Activated CD4-positive, alpha-beta memory T cell treated with anti-CD3 and anti-CD28 coated beads for 36 hours (primary cell): ENCODE data around the gene MRPL49. TPM values are rescaled to one million over a fixed set of nuclear protein-coding genes. Genes with fewer than 3 reads are reported as not detected.

Experiments
- CTCF ChIA-PET: fragments of 350-600 bp; sonication (Branson Sonifier 250); formaldehyde crosslinking; loops from one replicate; lab custom pipeline; 2021; ENCODE audit warnings: antibody characterized with exemption, inconsistent platforms; lab: Charles Lee
- POLR2A ChIA-PET: fragments of 350-600 bp; sonication (Branson Sonifier 250); formaldehyde crosslinking; loops from one replicate; lab custom pipeline; 2021; ENCODE audit warnings: antibody characterized with exemption; lab: Charles Lee
- DNase-seq: peaks from one replicate; pipeline ENCODE4 v3.0.0-alpha.2; 2020
- H3K27ac Mint-ChIP-seq: one replicate; pipeline ENCODE4 v1.8.0; 2021; ENCODE audit warnings: mixed read lengths
- H3K27me3 Mint-ChIP-seq: one replicate; pipeline ENCODE4 v1.8.0; 2021; ENCODE audit warnings: mixed read lengths
- H3K36me3 Mint-ChIP-seq: one replicate; pipeline ENCODE4 v1.8.0; 2021; ENCODE audit warnings: mixed read lengths
- H3K4me1 Mint-ChIP-seq: one replicate; pipeline ENCODE4 v1.8.0; 2021; ENCODE audit warnings: low read depth, mixed read lengths
- H3K4me3 Mint-ChIP-seq: one replicate; pipeline ENCODE4 v1.8.0; 2021; ENCODE audit warnings: mild to moderate bottlenecking, mixed read lengths
- H3K9me3 Mint-ChIP-seq: one replicate; pipeline ENCODE4 v1.8.0; 2021; ENCODE audit warnings: mixed read lengths
- intact Hi-C: fragments of 100-400 bp; cut with micrococcal nuclease; formaldehyde crosslinking; loops from one replicate; pipeline ENCODE4 v1.15.1; 2023
- total RNA-seq, 2 experiments: library from RNA; stranded (reverse); gene quantifications; one replicate each; pipeline ENCODE4 v1.2.3, GENCODE V29; 2021

MRPL49 gene
- total RNA-seq, 2 experiments from 2014 or later: 48.5 to 52.5 TPM

DNA sequence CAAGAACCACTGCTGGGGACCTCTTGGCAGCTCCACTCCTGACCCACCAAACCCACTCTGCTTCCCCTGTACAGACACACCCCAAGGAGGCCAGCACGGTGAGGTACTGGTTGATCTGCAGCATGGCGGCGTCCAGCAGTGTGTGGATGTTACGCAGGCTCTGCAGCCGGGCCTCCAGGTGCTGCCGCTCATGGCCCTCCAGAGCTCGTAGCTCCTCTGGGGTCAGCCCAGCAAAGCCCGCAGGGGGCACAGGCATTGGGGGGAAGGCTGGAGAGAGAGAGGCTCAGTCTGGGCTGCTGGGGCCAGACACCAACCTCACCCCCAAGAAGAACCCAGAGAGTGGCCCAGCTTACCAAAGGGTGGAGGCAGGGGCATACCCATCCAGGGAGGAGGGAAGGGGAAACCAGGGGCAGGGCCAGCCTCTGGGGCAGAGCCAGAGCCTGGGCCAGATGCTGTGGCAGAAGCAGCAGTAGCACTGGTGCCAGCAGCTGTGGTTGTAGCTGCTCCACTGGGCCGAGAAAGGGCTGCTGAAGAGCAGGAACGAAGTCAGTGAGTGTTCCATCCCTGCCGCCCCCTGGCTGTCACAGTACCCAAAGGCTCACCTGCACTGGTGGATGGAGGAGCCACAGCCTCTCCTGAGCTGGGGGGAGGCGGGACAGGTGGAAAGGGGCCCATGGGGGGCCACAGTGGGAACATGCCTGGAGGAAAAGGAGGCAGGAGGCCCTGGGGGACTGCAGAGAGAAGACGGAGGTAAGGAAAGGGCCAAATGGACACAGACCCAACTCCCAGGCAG lies 7.7 kb downstream of the MRPL49 start:
- H3K4me1 Mint-ChIP-seq: peaks cover 19% of the 10 kb centered on the region
- no peak overlapping the region for H3K27ac Mint-ChIP-seq
- H3K4me3 Mint-ChIP-seq: no peak overlapping the region
- ChIA-PET POLR2A (interaction anchor here (0.6 kb wide), 1 partner anchor 7 kb away, joined by 4 read pairs; no protein-coding TSS in a partner anchor), CTCF (interaction anchor here (1.1 kb wide), 1 partner anchor 13 kb away, joined by 4 read pairs; the partner anchor contains the start of gene ZNHIT2)
- no peaks in the 10 kb centered on the region for H3K27me3 Mint-ChIP-seq
- intact Hi-C loops: loop anchor here (10.0 kb wide), 1 partner anchor 135 kb away; the partner anchor contains the start of gene POLA2
- H3K36me3 Mint-ChIP-seq: peaks cover 27% of the 10 kb centered on the region
- H3K9me3 Mint-ChIP-seq: no peaks in the 10 kb centered on the region
- DNase-seq: no peak

DNA sequence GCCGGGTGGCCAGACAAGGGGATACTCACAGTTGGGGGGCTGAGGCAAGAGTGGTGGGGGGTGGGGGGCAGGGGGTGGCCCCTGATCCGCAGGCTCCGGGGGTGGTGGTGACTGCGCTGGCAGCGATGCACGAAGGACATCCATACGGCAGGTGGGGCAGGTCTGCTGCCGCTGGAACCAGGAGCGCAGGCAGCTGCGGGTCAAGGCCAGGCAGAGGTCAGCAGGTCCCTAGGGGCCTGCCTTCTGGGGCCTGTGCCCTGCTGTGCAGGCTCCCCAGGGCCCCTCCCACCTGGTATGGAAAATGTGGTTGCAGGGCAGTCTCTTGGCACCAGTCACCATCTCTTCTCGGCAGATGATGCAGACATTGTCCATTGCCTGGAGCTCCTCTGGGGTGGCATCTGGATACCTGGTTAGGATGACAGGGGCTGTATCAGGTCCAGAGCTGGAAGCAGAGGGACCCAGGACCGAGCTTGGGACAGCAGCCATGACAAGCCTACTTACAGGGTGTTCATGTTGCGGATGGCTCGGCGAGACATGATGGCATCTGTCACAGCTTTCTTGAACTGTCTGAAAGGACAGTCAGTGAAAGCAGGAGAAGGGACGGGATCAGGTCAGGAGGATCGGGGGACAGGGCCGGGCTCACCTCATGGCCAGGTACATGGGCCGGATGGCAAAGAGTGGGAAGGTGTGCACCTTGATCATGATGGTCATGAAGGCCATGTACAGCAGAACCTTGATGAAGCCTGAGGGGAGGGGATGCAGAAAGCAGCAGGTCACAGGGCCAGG lies 8.7 kb downstream of the MRPL49 start:
- POLR2A ChIA-PET: interaction anchor here (1.5 to 1.7 kb wide), 2 partner anchors 9 to 13 kb away, joined by 6 to 8 read pairs; partner anchors contain the start of genes FAU, MRPL49 and ZNHIT2
- intact Hi-C loops: loop anchor here (10.0 kb wide), 1 partner anchor 134 kb away; the partner anchor contains the start of gene POLA2
- DNase-seq: no peak
- Mint-ChIP-seq H3K4me1 (peaks cover 22% of the 10 kb centered on the region), H3K4me3 (no peak overlapping the region), H3K9me3 (no peaks in the 10 kb centered on the region), H3K36me3 (peaks cover 20% of the 10 kb centered on the region), H3K27me3 (no peaks in the 10 kb centered on the region), H3K27ac (no peak overlapping the region)
- CTCF ChIA-PET: interaction anchor here (1.1 to 1.9 kb wide), 4 partner anchors 9 to 20 kb away, joined by 4 to 8 read pairs (median 4); partner anchors contain the start of genes FAU, MRPL49 and ZNHIT2

DNA sequence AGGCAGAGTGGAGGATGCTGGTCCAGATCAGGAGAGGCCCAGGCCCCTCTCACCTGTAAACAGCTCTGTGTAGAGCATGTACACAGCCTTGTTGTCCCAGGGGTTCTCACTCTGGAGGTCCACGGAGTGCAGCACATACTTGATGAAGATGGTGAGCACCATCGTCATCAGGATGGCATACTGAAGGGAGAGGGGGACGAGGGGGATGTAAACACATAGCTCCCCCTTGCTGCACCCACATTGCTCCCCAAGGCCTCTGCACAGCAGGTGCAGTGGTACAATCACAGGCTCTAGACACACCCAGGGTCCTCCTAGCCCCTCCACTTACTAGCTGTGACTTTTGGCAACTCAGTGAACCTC lies 9.3 kb downstream of the MRPL49 start:
- peaks cover 27% of the 10 kb centered on the region for H3K4me1 Mint-ChIP-seq
- no peaks in the 10 kb centered on the region for H3K27me3 Mint-ChIP-seq
- no peak for DNase-seq
- H3K36me3 Mint-ChIP-seq: peaks cover 15% of the 10 kb centered on the region
- intact Hi-C loops: loop anchor here (10.0 kb wide), 1 partner anchor 133 kb away; the partner anchor contains the start of gene POLA2
- H3K4me3 Mint-ChIP-seq: no peak overlapping the region
- CTCF ChIA-PET: interaction anchor here (0.9 to 1.9 kb wide), 4 partner anchors 10 to 99 kb away, joined by 3 to 8 read pairs (median 4); partner anchors contain the start of genes FAU and MRPL49
- no peaks in the 10 kb centered on the region for H3K9me3 Mint-ChIP-seq
- POLR2A ChIA-PET: interaction anchor here (0.9 to 1.7 kb wide), 3 partner anchors 9 to 32 kb away, joined by 3 to 8 read pairs (median 6); partner anchors contain the start of genes FAU, MRPL49 and ZNHIT2
- no peak overlapping the region for H3K27ac Mint-ChIP-seq

DNA sequence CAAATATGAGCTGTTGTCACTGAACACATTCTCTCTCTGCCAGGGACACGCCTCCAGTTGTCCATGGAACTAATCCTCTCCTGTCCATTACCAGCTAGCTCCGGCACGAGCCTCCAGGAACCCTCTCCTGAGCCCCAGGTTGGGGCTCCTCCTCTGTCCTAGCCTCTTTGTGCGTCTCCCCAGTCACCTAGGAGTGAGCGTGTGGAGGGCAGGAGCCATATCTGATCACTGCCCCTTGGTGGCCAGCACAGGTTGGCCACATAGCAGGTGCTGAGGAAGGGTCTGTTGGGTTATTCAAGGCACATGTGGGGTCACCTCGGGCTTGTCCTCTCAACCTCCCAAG lies 9.7 kb downstream of the MRPL49 start:
- H3K36me3 Mint-ChIP-seq: peaks cover 11% of the 10 kb centered on the region
- no peak for DNase-seq
- H3K9me3 Mint-ChIP-seq: no peaks in the 10 kb centered on the region
- CTCF ChIA-PET: interaction anchor here (0.9 to 1.9 kb wide), 4 partner anchors 10 to 99 kb away, joined by 3 to 8 read pairs (median 4); partner anchors contain the start of genes FAU and MRPL49
- intact Hi-C loops: loop anchor here (10.0 kb wide), 1 partner anchor 133 kb away; the partner anchor contains the start of gene POLA2
- POLR2A ChIA-PET: interaction anchor here (0.9 to 1.7 kb wide), 3 partner anchors 10 to 32 kb away, joined by 3 to 8 read pairs (median 6); partner anchors contain the start of genes FAU, MRPL49 and ZNHIT2
- H3K27me3 Mint-ChIP-seq: no peaks in the 10 kb centered on the region
- H3K27ac Mint-ChIP-seq: no peak overlapping the region
- H3K4me3 Mint-ChIP-seq: no peak overlapping the region
- H3K4me1 Mint-ChIP-seq: peaks cover 31% of the 10 kb centered on the region

DNA sequence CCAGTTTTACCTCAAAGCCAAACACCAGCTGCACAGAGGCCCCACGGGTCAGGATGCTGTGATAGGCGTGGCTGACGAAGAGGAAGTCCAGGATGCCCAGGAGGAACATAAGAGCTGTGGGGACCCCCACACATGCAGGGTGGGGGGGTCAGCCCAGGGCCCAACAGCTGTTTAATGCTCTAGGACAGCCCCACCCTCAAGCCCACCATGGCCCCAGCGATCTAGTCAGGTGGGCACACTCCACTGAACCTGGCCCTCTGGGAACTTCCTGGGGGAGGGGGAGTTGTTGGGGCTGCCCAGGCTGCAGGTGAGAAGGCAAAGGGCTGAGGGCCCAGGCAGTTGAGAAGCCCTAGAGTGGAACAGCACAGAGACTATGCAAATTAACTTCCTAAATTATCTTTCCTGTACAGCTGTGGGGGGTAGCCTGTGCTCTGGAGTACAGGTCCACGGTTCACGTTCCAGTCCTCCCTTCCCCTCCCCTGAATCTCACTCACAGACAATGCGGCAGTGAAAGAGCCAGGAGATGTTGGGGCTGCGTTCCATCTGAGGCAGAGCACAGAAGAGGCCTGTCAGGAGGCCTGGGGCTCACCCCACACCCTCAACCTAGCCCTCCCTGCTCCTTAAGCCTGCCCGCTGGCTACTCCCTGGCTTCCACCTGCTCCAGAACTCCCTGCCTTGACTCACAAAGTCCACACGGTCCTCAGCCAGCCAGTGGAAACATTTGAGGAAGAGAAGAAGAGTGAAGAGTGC lies 10.3 kb downstream of the MRPL49 start:
- peaks cover 31% of the 10 kb centered on the region for H3K4me1 Mint-ChIP-seq
- H3K4me3 Mint-ChIP-seq: peak overlapping the region; percentile 99
- H3K9me3 Mint-ChIP-seq: no peaks in the 10 kb centered on the region
- no peak for DNase-seq
- no peaks in the 10 kb centered on the region for H3K27me3 Mint-ChIP-seq
- CTCF ChIA-PET: interaction anchor here (0.9 to 4.1 kb wide), 5 partner anchors 11 to 100 kb away, joined by 3 to 24 read pairs (median 5); partner anchors contain the start of genes FAU, MRPL49 and TM7SF2
- intact Hi-C loops: loop anchor here (10.0 kb wide), 1 partner anchor 132 kb away; the partner anchor contains the start of gene POLA2
- H3K27ac Mint-ChIP-seq: peak overlapping the region; percentile 99
- POLR2A ChIA-PET: interaction anchor here (0.7 to 1.7 kb wide), 4 partner anchors 10 to 96 kb away, joined by 3 to 8 read pairs (median 4); partner anchors contain the start of genes FAU, MRPL49 and ZNHIT2
- peaks cover 9% of the 10 kb centered on the region for H3K36me3 Mint-ChIP-seq

DNA sequence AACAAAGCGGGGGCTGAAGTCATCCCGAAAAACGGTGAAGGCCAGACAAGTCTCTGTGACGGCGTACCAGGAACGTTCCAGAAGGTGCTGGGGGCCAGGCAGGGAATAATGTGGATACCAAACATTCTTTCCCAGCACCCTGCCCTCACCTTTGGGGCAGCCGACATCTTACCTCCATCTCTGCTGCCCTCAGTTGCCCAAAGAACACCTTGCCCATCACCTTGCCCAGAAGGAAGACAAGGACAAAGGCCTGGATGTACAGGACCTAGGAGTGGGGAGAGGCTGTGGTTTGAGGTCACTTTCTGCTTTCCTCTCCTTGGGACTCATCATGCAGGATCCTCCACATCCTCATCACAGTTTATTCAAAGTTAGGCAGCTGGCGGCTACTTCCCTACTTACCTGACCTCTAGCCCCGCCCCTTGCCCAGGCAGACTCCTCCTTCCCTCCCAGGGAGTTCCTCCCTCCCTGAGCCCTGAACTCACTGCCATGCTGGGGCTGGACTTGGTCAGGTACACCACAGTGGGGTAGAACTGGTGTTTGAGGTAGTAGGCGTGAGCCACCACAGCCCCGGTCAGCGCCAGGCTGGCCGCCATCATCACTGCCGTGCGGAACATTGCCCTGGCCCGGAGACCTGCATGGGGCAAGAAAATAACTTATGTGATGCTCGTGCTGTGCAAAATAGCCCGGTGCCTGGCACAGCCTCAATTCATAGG lies 11.0 kb downstream of the MRPL49 start:
- DNase-seq: peak; percentile 80
- Mint-ChIP-seq H3K4me3 (peak overlapping the region; percentile 99), H3K27ac (peak overlapping the region; percentile 99), H3K9me3 (no peaks in the 10 kb centered on the region), H3K4me1 (peaks cover 31% of the 10 kb centered on the region), H3K36me3 (peaks cover 9% of the 10 kb centered on the region), H3K27me3 (no peaks in the 10 kb centered on the region)
- CTCF ChIA-PET: interaction anchor here (1.3 to 4.1 kb wide), 3 partner anchors 9 to 22 kb away, joined by 4 to 24 read pairs (median 8); partner anchors contain the start of genes TM7SF2 and ZNHIT2
- intact Hi-C loops: loop anchor here (1.0 to 10.0 kb wide), 2 partner anchors 37 to 132 kb away; partner anchors contain the start of genes POLA2 and VPS51
- POLR2A ChIA-PET: interaction anchor here (0.7 to 2.9 kb wide), 4 partner anchors 12 to 95 kb away, joined by 3 to 32 read pairs (median 6); partner anchors contain the start of genes CAPN1, FAU, MRPL49 and TM7SF2

DNA sequence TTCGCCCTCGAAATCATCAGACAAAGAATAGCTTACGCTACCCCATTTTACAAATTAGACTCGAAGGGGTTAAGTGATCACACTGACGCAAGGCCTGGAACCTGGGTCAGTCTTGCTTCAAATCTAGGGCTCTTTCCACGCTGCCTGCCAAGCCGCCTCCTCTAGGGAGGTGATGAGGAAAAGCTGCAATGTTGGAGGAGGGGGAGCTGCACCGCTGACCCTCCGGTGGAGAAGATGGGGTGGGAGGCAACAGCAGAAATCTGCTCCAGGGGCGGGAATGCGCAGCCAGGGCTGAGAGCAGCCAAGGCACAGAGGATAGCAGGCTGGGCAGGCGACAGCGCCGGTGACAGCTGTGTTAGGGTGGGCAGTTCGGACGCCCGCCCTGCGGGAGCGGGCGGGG lies 11.6 kb downstream of the MRPL49 start:
- intact Hi-C loops: loop anchor here (1.0 to 10.0 kb wide), 5 partner anchors 11 to 131 kb away; partner anchors contain the start of genes CDCA5, FAU, MRPL49 and POLA2
- Mint-ChIP-seq H3K4me1 (peaks cover 31% of the 10 kb centered on the region), H3K9me3 (no peaks in the 10 kb centered on the region), H3K27ac (peak overlapping the region; percentile 99), H3K4me3 (peak overlapping the region; percentile 99), H3K27me3 (no peaks in the 10 kb centered on the region), H3K36me3 (peaks cover 9% of the 10 kb centered on the region)
- DNase-seq: no peak
- ChIA-PET CTCF (interaction anchor here (1.3 to 4.1 kb wide), 3 partner anchors 9 to 22 kb away, joined by 4 to 24 read pairs (median 8); partner anchors contain the start of genes TM7SF2 and ZNHIT2), POLR2A (interaction anchor here (1.0 to 2.9 kb wide), 4 partner anchors 12 to 128 kb away, joined by 6 to 32 read pairs (median 10); partner anchors contain the start of genes CAPN1, FAU, MRPL49 and POLA2)

DNA sequence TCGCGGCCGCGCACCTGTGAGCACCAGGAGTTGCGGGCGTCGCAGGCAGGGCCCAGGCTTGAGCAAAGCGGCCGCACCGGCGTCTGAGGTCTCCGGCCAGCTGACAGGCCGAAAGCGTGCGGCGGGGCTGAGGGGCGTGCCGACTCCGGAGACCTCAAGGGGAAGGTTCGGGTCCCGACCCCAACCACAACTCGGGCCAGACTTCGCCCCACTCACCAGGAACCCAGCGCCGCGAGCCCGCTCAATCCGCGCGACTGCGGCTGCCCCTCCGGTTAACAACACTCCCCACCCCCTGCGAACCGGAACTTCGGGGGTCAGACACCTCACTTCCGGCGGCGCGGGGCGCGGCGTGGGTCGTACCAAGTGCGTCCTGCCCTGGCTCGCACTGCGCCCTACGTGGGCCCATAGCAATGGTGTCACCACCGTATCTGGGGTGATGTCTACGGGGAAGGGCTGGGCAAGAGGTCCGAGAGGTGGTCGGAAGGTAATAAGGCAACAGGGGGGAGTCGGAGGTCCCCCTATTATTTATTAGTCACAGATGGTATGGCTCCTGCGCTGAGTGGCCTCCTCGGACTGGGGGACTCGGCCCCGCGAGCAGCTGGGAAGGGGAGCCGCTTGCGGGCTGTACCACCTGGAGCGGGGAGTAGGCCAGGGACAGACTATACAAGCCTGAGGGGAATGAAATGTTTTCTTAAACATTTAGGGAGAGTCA lies 12.3 kb downstream of the MRPL49 start, which contains the start of gene SYVN1:
SYVN1 (minus strand) TSS at position 280 of the 712 bp plus-strand sequence. CDS start 918 bp downstream, outside the sequence.
- Mint-ChIP-seq H3K4me3 (peak within 1 kb of the TSS; percentile 99), H3K9me3 (no peaks in the 10 kb centered on the region), H3K27ac (peak within 1 kb of the TSS; percentile 99), H3K4me1 (peaks cover 31% of the 10 kb centered on the region), H3K27me3 (no peaks in the 10 kb centered on the region), H3K36me3 (peaks cover 9% of the 10 kb centered on the region)
- intact Hi-C loops: loop anchor here (1.0 to 10.0 kb wide), 4 partner anchors 12 to 130 kb away; partner anchors contain the start of genes CDCA5, FAU, MRPL49 and POLA2
- ChIA-PET POLR2A (interaction anchor here (1.0 to 2.9 kb wide), 17 partner anchors 8 to 338 kb away, joined by 3 to 32 read pairs (median 5); partner anchors contain the start of genes CAPN1, FAU, MRPL49 and POLA2), CTCF (interaction anchor here (1.3 to 4.1 kb wide), 7 partner anchors 10 to 196 kb away, joined by 4 to 24 read pairs (median 7); partner anchors contain the start of genes CAPN1, FAU, MRPL49 and TM7SF2)
- peak; percentile 94 for DNase-seq
